Bone marrow (tissue), 2 donors: ENCODE data around the gene STK25.

Experiments used
- DNase-seq, 2 donors: peaks; one replicate each; lab custom pipeline; 2025; lab: John Stamatoyannopoulos, UW

STK25 gene

DNA sequence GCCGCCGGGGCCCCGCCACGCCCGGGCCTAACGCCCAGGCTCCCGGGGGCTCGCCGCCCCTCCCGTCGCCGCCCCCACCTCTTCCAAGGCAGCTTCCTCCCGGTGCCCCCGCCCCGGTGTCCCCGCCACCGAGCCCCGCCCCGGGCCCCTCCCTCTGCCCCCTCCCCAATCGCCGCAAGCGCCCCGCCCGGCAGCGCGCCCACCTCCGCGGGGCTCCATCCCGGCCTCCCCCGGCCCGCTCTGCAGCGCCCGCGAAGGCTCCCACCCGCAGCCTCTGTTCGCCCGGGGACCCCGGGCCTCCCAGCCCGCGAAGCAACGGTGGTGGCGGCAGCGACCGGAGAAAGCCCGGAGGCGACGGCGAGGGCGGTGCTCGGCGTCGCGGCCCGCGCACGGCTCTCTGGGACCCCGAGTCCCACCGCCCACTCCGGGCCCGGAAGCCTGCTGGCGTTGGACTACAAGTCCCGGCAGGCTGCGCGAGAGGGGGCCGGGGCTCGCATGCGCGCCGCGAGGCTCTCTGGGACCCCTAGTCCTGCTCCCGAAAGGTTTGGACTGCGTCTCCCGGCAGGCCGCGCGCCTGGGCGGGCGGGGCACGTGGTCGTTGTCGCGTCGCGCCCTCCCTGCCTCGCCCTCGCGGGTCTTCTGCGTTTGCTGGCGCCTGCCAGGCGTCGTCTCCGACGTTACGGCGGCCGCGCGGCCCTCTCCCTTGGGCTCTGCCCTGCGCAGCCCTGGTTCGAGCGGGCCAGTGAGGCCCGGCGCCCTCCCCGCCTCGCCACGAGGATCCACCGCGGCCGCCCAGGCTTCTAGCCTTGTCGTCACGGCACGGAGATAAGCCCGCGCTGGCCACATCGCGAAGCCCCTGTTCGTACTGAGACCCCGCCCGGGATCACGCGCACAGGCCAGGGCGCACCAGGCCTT is at the start of gene STK25:
STK25 (minus strand) TSS at position 345 of the 915 bp plus-strand sequence. CDS start 549 bp downstream, outside the sequence.
- peak; percentile 82 to 89 for DNase-seq

DNA sequence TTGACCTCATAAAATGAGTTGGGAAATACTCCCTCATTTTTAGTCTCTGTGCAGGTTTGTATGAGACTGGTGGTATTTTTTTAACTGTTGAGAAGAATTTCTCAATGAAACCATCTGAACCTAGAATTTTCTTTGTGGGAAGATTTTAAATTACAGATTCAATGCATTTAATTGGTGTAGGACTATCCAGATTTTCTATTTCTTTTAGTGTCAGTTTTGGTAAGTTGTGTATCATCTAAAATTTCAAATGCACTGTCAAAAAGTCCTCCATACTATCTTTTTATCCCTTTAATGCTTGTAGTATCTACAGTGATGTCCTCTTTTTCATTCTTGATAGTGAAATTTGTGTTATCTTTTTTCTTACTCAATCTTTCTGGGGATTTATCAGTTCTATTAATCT is 48.4 kb upstream of the STK25 start:
- no peak for DNase-seq

DNA sequence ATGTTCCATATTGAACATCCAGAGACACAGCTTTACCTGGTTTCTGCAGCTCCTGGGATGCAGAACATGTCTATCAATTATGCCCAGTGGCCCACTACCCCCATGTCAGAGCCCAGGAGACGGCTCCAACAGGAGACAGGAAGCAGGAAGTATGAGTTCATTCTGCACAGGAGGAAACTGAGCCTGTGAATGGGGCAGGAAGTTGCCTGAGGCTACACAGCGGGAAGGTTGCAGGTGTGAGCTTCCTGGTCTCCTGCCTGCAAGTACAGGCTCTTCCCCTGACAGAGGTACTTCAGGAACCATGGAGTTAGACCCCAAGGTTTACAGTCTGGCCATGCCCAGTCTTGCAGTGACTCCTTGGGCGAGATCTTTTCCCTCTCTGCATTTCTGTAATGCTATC is 47.3 kb upstream of the STK25 start:
- DNase-seq: no peak

DNA sequence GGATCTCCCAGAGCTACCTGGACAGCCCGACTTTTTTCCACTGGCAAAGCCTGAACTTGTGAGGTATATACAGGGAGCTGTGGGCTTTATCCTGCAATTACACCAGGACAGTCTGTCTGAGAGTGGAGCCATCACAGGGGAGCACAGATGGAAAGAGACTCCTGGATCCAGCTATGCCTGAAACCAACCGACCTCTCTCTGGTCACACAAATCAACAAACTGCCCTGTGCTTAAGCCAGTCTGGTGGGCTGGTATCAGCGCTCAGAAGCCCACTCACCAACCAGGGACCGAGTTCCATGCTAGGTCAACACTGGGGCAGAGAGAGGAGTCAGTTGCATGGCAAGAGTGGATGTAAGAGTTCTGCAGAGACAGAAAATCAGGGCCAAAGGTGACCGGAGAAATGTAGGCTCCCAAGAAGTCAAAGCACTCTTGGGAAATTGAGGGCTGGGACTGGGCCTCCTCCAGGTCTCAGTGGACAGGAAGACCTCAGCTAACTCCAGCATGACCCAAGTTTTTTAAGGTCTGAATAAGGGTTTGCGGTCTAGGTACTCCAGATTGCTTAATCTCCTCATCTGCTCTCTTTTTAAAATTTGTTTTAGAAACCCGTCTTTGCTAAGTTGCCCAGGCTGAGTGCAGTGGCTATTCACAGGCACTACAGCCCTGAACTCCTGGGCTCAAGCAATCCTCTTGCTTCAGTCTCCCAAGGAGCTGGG is 46.4 kb upstream of the STK25 start:
- DNase-seq: no peak

DNA sequence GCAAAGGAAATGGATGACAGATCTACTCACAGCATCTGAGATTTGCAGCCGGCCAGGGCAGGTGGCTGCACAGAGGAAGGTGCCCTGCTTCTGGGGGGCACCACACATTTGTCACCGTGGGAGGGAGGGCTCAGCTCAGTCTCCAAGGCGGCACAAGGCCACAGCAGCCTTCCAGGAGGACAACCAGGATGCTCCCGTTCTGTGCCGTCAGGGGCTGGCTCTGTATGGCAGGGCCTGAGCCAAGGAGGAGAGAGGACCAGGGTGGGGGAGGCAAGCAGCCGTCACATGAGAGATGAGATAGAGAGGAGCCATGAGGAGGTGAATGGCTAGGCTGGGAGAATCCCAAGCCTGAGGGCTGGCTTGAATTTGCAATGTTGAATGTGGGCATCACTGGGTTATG is 45.6 kb upstream of the STK25 start:
- DNase-seq: no peak

DNA sequence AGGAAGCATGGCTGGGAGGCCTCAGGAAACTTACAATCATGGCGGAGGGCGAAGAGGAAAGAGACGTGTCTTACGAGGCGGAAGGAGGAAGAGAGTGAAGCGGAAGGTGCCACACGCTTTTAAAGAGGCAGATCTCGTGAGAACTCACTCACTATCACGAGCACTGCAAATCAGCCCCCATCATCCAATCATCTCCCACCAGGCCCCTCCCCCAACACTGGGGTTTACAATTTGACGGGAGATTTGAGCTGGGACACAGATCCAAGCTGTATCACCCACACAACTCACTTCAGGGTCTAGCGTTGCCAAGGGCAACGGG is 45.1 kb upstream of the STK25 start:
- no peak for DNase-seq

DNA sequence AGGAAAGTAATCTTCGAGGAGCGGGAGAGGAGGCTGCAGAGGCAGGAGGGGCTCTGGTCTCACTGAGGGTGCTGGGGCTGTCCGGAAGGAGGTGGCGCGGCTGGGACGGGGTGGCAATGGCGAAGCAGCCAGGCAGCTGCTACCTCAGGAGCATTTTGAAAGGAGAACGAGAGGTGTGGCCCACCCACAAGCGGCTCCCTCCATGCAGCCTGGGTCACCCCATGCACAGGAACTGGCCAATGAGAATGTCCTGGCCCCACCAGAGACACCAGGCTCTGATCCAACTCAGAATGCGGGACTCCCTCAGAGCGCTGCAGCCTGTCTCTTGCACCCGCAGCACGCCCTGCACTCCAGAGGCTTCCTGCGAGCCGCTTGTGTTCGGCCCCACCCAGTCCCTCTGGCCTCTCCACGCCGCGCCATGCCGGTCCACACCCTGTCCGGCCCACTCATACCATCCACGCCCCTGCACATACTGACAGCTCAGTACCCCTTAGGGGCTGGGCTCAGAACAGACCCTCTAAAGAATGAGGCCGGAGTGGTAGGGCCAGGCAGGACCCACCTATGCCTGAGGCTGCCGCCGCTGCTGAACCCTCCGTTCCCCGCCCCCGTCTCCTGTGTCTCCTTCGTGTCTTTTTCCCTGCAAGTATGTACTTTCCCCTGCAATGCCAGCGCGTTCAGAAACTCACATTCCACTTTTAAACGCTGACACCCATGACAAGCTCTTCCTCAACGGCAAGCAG is 43.8 kb upstream of the STK25 start:
- DNase-seq: no peak

DNA sequence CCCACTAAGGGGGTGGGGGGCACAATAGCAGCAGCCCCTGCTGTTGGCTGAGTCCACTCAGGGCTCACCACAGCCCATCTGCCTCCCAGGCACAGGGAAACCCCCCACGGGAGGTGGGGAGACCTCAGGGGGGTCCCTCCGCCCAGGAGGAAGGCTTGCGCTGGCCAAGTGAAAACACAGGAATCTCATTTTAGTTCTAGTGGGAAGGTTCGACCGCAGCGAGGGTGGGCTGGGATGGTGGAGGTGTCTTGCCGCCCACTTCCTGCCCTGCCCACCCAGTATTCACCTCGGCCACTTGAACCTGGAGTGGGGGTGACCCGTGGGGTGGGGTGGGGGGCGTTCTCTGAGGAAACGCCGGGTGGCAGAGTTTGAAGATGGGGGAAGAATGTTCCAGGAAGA is 43.2 kb upstream of the STK25 start:
- no peak for DNase-seq

DNA sequence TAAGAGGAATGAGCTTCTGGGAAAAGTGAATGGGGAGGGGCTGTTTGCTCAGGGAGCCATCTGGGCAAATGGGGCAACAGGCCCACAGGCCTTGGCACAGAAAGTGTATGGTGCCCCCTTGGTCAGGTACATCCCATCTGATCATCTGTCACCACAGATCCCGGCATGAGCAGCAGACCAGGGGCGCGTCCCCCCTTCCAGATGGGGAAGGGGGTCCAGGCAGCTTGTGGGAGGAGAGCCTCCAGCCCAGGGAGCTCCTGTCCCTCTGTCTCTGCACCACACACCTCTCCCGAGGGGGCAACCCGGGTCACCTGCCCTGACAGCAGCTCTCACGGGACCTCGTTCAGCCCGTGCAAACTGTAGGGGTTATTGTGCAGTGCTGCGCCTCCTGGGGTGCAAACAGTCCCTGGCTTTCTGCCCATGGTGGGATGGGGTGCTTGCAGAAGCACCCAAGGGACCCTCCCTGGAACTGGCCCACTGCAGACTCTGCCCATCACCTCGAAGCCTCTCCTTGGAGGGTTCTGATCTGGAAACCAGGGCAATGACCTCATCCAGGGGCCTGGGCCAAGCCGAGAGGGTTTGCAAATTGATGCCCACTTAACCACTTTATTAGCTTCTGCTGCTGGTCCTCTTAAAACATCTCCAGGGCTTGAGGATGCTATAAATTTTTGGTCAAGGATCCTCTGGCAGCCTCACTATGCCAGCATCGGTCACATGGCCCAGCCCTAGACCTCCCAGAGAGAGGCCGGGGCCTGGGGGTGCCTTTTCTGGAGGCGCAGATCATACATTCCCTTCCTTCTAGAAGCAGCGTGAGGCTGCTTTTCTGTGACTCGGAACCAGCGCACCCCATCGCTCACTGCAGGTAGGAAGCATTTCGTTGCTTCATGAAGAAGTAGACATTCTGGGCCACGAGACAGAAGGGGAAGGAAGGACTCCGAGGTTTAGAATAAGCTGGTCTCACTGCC is 42.5 kb upstream of the STK25 start:
- no peak for DNase-seq

DNA sequence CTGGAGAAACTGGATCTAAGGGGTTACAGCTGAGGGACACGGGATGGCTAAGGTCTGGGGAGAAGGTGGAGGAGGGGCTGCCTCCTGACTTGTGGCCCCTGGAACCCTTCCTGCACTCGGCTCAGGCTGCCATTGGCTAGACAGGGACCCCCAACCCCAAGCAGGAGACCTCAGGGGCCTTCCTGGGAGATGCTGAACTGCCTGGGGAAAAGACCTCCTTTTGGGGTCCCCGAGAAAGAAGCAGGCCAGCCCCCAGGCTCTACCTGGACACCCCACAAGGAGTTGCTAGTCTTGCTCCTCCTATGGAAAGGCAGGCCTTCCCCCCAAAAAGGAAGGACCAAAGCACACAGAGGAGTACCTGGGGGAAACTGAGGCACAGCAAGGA is 40.1 kb upstream of the STK25 start:
- no peak for DNase-seq

DNA sequence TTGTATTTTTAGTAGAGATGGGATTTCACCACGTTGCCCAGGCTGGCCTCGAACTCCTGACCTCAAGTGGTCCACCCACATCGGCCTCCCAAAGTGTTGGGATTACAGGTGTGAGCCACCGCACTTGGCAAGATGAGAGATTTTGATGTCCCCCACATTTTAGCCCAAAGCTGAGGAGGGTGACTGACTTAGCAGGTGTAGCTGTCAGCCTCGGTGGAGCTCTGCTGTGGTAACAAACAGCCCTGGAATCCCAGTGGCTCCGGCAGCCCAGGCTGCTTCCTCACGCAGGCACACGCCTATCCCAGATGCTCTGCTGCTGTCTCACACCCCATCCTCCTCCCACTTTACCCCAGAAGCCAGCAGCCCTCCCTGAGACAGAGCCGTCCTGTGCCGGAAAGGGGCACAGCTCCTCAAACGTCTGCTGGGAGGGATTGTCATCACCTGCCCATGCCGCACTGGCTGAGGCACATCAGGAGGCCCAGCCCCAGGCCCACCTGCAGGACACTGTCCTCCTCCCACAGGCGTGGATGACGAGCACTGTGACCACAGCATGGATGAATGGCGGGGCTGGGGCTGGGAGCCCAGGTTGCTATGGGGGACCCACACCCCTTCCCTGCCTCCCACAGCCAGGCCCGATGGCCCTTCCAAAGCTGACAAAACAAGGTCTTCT is 39.5 kb upstream of the STK25 start:
- DNase-seq: no peak

DNA sequence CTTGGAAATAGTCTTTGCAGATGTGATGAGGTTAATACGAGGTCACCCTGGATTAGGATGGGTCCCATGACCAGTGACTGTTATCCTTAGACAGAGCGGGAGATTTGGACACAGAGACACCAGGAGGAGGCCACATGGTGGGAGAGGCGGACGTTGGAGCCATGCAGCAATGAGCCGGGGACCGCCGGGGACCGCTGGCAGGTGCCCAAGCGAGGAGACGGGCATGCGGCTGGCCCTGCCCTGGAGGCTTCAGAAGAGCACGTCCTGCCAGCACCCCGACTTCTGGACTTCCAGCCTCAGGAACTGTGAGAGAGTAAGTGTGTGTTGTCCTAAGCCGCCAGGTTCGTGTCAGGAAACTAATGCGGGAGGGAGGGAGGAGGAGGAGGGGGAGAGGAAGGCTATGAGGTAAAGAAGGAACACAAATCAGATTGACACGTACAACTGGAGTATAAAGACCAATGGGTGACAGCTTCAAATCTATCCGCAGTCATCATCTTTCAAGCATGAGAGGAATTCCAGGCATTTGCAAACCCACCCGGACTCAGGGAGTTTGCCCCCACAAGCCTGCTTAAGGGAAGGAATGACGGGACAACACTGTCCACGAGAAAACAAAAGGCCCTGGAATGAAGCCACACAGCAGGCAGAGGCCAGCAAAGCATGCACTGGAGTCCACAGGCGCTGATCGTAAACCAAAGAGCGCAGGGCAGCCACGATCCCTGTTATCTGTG is 38.6 kb upstream of the STK25 start:
- no peak for DNase-seq

DNA sequence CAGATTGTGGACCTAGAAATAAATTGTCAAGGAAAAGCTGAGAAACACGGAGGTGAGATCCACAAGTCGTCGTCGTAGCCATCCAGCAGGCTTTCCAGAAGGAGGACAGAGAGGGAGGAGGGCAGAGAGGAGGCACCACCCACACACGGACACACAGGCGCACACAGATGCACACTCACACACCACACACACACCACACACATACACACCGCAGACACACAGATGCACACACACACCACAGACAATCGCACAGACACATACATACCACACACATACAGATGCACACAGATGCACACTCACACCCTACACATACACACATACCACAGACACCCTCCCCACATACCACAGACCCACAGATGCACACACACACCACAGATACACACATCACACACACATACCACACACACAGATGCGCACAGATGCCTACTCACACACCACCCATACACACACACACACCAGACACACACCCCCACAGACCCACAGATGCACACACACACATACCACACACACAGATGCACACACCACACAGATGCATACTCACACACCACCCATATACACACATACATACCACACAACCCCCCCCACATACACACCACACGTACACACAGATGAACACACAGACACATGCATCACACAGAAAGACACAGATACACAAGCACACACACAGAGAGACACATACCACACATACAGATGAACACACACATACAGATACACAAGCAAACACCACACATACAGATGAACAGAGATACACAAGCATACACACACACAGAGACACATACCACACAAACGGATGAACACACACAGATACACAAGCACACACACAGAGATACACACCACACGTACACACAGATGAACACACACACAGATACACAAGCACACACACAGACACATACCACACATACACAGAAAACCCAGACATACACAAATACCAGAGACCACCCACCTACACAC is 37.4 kb upstream of the STK25 start:
- DNase-seq: no peak

DNA sequence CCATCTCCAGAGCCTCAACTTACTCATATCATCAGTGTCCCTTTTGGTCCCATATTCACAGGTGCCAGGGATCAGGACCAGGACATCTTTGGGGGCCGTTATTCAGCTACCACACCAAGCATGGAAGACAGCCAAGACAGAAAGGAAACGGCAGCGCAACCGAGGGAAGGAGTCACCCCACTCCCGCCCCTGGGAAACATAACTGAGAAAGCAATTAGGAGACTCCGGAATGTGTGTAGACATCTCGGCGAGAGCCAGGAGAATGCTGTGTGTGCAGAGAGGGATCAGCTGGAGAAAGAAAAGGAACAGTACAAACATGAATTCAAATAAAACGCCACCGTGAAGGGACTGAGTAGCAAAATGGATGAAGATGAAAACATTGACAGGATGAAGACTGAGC is 36.7 kb upstream of the STK25 start:
- DNase-seq: no peak

DNA sequence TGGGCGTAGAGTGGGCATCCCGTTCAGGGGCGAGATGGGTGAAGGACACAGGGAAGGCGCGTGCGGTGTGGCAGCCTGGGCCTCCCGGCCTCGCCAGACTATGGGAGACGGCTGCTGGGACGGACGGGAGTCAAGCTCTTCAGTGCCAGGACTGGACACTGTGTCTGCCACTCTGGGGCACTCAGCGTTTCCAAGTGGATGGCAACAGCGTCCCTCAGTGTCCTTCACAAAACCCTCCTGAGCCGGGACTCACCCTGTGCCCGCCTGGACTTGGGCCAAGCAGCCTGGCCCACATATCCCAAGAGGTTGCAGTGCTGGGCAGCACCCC is 33.9 kb upstream of the STK25 start:
- DNase-seq: no peak

DNA sequence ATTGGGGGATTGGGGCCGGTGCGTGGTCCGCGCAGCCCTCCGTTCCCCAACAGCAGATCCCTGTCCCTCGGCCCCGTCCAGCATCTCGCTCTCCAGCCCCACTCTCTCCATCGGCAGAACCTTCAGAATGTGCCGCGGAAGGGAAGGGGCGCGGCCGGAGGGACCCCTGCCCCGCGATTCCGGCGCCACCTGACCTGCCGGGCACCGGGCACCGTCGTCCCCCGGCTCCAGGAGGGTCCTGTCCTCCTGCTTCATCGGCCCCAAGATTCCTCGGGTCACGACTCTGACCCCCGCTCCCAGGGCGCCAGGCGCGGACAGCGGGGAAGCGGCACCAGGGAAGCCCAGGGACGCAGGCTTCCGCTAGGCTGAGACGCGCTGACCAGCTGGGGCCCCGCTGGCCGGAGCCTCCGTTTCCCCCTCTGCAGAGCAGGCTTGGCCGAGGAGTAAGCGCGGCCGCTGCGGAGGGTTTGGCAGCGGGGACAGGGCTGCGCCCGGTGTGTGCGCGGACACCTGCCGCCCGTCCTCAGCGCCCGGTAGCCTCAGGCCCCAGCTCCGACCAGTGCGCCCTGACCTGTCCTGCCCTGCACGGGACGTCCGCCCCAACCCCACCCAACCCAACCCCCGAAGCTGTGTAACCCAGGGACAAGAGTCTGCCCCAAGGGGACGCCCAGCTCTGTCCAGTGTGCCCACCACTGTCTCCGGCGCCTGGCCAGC is 33.3 kb upstream of the STK25 start:
- no peak for DNase-seq

DNA sequence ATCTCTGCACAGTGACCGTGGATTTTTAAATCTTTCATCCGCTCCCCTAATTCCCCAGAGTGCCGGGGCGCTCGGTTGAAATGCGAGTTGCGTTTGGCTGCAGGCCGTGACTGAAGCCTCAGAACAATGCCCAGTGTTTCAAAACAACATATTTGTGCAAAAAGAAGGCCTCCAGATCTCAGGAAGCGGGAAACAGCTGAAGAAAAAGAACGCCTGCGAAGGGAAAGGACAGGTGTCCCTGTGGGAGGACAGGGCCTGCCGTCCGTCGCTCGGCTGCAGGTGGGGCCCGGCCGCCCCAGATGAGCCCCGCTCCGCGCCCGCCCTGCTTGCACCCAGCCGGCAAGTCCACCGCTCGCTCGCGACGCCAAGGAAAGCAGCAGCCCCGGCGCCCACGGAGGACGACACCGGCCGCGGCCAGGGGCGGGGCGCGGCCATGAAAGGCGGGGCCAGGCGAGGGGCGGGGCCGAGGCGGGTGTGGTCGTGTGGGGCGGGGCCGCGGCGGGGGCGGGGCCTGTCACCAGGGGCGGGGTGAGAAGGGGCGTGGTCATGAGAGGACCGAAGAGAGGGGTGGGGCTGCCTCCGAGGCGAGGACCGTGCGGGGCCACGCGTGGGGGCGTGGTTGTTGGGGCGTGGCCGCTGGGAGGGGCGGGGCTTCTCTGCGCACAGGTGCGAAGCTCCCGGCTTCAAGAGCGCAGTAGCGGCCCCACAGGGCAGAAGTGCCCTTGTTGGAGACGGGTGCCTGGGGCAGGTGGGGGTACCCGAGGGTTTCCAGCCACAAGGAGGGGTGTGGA is 32.6 kb upstream of the STK25 start:
- DNase-seq: peak in 1 of 2 donors; percentile 29

DNA sequence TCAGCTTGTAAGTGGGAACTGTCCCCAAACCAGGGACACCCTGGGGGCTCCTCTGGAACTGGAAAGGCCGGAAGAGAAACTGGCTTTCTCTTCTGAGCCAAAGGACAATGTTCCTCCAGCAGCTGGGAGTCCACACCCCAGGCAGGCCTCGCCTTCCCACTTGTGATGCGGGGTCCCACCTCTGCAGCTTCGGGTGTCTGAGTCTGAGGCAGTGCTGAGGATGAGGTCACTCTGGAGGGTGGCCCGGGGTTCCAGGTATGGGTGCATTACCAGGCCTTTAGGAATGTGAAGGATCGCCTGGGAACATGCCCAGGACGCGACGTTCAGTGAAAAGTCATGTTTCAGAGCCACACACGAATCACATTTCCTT is 32.0 kb upstream of the STK25 start:
- no peak for DNase-seq
